Skin of body (tissue), 2 donors: Measurements from ENCODE around the gene SCN8A. TPM values are rescaled to one million over a fixed set of nuclear protein-coding genes. Genes with fewer than 3 reads are reported as not detected.

Experiments used
- DNase-seq: peaks from one replicate; lab custom pipeline; 2025; lab: John Stamatoyannopoulos, UW
- total RNA-seq: library from RNA; depleted of rRNA; stranded (reverse); fragments of >200 nt; gene quantifications from one replicate; pipeline ENCODE4 v1.2.3, GENCODE V29; 2014

Gene SCN8A
- total RNA-seq, 1 donor from 2014 or later: 4.1 TPM

GRCh38 chr12:51813931-51814310, 222.9 kb downstream of the SCN8A start:
- DNase-seq: no peak

GRCh38 chr12:51814311-51815088, 223.5 kb downstream of the SCN8A start:
- DNase-seq: peak; percentile 28

GRCh38 chr12:51815571-51815970, 224.5 kb downstream of the SCN8A start:
- no peak for DNase-seq

GRCh38 chr12:51817027-51817953, 226.3 kb downstream of the SCN8A start:
- no peak for DNase-seq

- no peak for DNase-seq
These were observed 227.1 kb downstream of the SCN8A start for GRCh38 chr12:51818086-51818485.

DNA sequence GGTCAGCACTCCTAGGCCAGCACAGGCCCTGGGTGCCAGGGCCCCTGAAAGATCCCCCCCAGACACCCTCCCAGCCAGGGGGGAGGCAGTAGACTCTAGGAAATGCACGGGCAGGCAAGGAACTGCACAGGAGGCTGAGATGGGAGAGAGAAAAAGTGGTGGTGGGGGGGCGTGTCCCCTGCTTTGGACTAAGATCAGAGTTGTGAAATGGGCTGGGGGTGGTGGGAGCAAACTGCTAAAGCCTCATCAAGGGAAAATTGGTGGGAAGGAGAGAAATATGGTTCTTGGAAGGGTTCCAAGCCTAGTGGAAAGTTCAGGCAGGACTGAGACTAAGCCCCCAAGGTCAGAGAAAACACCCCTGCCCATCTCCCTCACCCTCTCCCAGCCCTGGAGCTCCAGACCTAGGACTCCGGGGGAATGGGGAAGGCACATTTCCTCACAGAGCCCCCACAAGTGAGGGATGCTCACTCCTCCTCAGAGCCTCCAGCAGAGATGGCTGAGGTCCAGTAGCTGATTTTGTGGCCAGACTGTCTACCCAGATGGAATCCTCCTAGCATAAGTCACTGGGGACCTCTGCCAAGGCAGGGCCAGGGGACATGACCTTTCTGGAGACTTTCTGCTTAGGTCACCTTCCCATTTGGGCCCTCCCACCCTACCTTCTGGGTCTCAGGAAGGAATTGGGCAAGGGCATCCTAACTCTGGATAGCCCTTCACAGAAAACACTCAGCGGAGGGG, 227.7 kb downstream of the SCN8A start:
- DNase-seq: no peak

DNA sequence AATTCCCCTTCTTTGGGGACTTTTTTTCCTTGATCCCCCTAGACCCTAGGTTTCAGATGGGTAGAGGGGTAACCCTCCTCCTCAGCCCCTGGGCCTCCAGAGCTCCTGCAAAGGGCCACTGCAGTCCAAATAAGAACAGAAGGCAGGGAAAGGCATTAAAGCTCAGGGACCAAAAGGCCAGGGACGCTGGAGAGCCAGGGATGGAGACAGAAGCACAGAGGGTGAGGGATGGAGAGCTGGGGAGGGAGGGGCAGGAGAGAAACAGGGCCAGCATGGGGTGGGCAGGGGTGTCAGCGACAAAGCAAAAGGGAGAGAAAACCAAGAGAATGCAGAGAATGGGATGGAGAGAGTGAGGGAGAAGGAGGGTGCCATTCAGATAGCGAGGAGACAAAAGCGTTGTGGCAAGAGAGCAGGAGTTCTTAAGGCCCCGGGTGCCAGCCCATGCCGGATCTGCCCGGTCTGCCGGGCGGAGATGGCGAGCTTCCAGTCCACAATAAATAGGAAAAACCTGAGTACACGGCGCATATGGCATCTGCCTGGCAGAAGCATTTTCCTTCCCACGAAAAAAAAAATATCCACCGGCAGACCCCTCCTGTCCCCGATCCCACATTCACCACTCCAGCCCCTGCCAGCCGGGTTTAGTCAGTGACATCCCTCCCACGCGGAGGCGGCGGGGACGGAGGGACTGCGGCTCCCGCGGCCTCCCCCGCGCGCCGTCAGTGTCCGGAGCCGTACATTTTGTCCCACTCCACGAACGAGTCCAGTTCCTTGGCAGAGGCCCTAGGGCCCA, 228.9 kb downstream of the SCN8A start:
- no peak for DNase-seq

DNA sequence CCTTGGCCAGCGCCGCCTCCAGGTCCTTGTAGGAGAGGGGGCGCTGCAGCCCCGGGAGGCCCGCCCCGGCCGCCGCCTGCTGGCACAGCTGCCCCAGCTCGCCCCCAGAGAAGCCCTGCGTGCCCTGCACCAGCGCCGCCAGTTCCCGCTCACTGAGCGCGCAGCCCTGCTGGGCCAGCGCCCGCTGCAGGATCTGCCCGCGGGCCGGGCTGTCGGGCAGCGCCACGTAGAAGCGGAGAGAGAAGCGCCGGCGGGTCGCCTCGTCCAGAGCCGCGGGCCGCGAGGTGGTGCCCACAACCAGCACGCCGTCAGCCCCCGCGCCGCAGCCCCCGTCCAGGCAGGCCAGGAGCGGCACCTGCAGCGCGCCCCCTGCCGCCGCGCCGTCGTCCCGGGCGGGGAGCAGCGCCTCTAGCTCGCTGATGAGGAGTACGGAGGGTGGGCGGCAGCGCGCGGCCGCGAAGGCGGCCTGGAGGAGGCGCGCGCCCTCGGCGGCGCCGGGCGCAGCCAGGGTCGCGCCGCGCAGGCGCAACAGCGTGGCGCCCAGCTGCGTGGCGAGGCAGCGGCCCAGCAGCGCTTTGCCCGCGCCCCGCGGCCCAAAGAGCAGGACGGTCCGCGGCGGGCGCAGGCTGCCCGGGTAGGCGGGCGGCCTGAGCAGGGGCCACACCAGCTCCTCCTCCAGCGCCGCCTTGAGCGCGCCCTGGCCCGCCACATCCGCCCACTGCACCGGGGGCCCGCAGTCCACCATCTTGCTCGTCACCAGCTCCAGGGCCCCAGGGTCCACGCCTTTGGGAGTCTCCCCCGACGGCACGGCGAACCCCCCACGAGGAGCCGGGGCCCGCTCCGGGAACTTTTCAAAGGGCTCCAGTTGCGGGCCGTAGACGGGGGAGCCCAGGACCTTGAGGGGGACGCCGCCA, 229.8 kb downstream of the SCN8A start:
- peak; percentile 13 for DNase-seq

DNA sequence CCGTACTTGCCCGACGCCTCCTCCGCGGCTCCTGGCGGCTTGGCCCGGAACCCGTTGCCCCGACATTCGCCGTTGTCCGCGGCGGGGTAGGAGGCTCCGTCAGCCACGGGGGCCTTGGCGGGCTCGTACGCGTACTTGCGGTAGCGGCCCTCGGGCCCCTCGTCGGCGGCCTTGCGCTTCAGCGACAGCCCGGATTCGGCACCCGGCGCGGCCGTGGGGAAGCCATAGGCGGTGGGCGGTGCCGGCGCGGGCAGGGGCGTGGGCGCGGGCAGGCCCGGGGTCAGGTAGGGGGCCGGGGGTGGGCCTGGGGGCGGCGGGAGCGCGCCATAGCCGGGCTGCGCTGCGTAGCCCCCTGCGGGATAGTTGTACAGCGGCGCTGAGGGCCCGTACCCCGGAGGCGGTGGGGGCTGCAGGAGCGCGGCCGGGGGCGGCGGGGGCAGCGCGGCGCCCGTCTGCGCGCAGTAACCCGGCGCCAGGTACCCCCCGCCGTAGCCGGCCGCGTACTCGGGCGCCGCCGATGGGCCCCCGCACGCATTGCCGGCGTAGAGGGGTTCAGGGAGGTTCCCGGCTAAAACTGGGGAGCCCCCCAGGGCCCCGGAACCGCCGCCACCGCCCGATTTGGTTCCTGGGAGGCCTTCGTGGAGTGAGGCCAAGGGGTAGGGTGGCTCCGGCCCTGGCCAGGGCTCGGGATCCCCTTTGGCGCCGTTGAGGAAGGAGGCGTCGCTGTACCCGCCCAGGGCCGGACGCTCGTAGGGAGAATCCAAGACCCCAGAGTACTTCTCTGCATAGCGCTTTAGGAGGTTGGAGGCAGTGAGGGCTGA, 230.6 kb downstream of the SCN8A start:
- DNase-seq: no peak

- no peak for DNase-seq
These were observed 231.2 kb downstream of the SCN8A start for GRCh38 chr12:51822261-51822616.

DNA sequence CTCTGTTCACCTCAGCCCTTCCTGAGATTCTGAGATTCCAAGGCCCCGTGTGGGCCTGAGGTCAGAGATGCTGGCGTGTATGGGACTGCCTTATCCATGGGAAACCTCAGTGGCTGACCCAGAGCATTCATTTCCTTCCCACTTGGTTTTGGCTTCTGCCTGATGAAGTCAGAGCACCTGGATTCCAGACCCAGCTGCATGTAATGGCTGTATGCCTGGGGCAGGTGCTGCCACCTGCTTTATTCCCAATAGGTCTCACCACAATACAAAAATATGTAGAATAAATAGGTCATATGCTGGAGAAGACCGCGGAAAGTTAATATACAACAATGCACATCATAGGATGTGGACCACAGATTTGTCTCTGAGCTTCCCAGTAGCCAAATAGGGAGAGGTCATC, 231.9 kb downstream of the SCN8A start:
- DNase-seq: no peak

GRCh38 chr12:51823875-51824565, 233.0 kb downstream of the SCN8A start:
- no peak for DNase-seq

GRCh38 chr12:51825216-51825615, 234.2 kb downstream of the SCN8A start:
- DNase-seq: no peak

- DNase-seq: peak; percentile 55
These were observed 235.8 kb downstream of the SCN8A start for GRCh38 chr12:51826881-51827280.

- no peak for DNase-seq
These were observed 237.1 kb downstream of the SCN8A start for GRCh38 chr12:51827925-51828818.

DNA sequence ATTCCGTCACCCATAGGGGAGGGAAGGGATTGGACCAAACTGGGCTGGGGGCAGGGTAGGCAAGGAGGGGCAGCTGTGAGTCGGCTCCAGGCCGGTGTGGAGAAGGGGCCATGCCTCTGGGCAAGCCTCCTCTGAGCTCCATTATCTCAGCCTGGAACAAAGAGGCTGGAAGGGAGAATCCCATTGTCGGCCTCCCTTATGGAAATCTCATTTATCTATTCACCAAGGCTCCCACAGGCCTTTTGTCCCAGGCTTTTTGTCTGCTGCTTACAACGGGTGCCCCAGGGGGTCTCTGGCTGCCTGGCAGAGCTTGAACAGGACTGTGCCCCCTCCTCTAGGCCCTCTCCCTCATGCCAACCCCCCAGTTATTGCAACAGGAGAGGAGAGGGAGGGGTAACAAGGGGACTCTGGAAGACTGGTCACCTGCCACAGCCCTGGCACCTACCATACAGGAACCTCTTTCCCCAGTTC, 238.0 kb downstream of the SCN8A start:
- DNase-seq: no peak

DNA sequence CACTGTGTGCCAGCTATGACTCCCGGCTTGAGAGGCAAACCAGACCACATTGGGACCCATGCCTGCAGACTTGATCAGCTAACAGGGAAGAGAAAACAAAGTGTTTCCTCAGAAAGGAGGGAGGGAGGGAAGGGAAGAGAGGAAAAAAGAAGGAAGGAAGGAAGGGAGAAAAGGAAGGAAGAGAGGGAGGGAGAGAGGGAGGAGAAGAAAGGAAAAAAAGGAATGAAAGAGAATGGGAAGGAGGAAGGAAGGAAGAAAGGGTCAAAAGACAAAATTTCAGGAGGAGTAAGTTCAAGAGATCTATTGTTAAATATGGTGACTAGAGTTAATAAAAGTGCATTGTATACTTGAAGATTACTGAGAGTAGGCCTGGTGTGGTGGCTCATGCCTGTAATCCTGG, 238.6 kb downstream of the SCN8A start:
- DNase-seq: no peak
